Left lobe of liver (tissue), 2 donors: ENCODE results near the gene KRTAP5-1. TPM values are rescaled to one million over a fixed set of nuclear protein-coding genes. Genes with fewer than 3 reads are reported as not detected.
"Not testable (repeated sequence)": the region's sequence is repeated elsewhere in the genome, so short reads cannot be mapped to it uniquely, and the experiment has no call there.

Source experiments
- ATAC-seq: fragments of 200-7000 bp; cut with Tn5 transposase; one replicate; pipeline ENCODE4 v1.9.1; 2020; ENCODE audit warnings: mild to moderate bottlenecking, moderate library complexity
- DNase-seq: peaks from one replicate; pipeline ENCODE4 v3.0.0-alpha.2; 2020; ENCODE audit warnings: low spot score
- total RNA-seq: library from RNA; stranded (reverse); gene quantifications from one replicate; pipeline ENCODE4 v1.2.1, GENCODE V29; 2021
- donor health status: DM: no; HTN: no; CAD: no; lungs with moderate emphysema.
- donor health status: DM: no; HTN: yes; CAD: no.

Gene KRTAP5-1, protein sequence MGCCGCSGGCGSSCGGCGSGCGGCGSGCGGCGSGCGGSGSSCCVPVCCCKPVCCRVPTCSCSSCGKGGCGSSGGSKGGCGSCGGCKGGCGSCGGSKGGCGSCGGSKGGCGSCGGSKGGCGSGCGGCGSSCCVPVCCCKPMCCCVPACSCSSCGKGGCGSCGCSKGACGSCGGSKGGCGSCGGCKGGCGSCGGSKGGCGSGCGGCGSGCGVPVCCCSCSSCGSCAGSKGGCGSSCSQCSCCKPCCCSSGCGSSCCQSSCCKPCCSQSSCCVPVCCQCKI
- not detected for total RNA-seq

- DNase-seq, ATAC-seq: not testable (repeated sequence)
Measured at GRCh38 chr11:1584661-1585370, at the start of gene KRTAP5-1. KRTAP5-1 (minus strand) TSS chr11:1585283; CDS start chr11:1585249, 34 bp downstream.

DNA sequence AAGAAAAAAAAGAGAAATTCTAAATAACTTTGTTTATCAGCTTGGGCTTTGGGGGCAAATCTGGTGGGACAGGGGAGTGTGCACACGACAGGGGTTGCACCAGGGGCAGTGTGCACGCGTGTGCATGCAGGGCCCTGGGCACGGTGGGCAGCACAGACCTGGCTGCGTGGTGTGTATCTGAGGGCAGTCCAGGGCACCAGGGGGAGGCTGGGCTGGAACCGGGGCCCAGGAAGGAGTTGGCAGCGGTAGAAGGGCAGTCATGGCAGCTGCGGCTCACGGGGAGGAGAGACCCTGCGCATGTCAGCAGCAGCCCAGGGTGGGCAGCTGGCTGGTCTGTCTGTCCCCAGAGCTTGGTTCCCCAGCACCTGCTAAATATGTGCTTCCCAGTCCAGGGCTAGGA lies 48.8 kb upstream of the KRTAP5-1 start:
- DNase-seq: no peak
- no peak for ATAC-seq

DNA sequence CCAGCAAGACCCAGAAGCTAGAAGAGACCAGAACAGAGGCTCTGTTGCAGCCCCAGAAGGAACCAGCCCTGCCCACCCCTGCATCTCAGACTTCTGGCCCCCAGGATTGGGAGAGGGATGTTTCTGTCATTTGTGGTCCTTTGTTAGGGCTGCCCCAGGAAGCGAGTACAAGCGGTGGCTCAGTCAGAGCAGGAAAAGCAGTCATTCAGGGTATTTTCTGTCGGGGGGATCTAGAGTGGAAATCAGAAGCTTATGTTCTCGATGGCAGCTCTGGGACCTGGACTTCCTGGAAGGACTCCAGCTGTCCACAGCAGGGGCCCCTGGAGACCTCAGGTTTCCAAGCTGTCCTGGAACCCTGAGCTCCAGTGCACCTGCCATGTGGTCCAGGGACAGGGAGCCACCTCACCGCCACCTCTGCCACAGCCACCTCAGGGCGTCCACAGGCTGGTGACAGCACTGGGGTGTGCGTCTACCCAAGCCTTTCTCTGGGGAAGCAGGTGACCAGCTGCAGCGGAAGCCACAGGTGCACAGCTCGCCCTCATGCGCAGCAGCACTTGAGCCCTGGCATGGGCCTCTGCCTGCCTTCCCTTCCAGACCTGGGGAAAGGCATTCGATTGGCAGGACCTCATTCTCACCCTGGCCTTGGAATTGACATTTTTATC lies 47.1 kb upstream of the KRTAP5-1 start:
- ATAC-seq (no peak), DNase-seq (no peak)

DNA sequence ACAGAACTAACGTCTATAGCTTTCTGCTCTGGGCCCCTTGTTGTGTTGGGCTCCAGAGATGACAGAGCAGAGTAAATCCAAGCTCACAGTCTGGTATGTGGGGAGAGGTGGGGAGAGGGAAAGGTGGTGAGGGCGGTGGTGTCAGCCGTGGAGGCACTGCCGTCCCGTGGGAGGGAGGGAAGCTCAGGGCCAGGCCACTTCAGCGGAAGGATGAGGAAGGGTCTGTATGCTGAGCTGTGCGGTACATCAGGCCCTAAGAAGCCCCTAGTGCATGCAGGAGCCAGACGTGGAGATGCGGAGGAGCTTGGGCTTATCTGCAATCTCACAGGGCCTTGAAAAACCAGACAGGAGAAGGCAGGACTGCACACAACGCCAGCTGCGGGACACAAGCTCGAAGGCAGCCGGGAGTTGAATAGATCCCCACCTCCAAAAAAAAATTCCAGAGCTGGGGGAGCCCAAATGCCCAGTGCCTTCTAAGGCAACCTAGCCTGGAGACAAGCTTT lies 46.0 kb upstream of the KRTAP5-1 start:
- DNase-seq (no peak), ATAC-seq (no peak)

- ATAC-seq (no peak), DNase-seq (no peak)
Measured at GRCh38 chr11:1630271-1630670, 45.2 kb upstream of the KRTAP5-1 start.

GRCh38 chr11:1629326-1630185 lies 44.5 kb upstream of the KRTAP5-1 start, which contains the start of gene KRTAP5-5:
KRTAP5-5 (plus strand) TSS chr11:1629775; CDS start chr11:1629841, 66 bp downstream.
- DNase-seq: no peak
- ATAC-seq: no peak

DNA sequence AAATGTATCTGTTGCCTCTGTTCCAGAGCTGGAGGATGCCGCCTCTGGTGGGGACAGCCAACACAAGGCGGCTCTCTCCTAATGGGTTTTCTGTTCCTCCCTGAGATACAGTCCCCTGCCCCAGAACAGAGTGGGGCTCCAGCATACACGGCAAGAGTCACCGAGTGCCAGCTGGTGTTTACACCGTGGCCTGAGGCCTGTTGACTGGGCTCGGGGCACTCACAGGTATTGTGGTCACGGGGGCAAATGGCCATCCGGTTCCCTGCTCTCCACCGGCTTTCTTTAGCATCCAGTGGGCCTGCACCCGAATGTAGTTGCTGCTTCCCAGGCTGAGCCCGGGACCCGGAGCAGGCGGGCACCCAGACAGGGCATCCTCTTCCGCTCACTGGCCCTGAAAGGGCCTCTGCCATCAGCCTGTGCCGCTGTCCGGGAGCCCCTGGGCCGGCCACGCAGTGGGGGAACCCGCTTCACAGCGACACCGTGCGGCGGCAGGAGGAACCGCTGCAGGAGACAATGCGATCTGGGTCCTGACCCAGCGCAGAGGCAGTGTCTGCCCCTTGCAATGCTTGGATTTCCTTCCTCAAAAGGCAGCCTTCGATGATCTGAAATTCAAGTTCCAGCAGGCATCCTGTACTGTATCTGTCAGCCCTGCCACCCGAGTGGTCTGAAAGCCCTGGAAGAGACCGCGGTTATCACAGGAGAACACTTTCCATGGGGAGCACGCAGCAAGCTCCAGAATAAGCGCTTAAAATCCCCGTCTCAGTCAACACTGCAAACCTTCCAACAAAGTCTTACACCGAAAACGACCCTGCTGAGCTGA lies 43.6 kb upstream of the KRTAP5-1 start:
- ATAC-seq: peak; percentile 93
- DNase-seq: no peak

- ATAC-seq: no peak
- no peak for DNase-seq
Measured at GRCh38 chr11:1625541-1625940, 40.5 kb upstream of the KRTAP5-1 start.

DNA sequence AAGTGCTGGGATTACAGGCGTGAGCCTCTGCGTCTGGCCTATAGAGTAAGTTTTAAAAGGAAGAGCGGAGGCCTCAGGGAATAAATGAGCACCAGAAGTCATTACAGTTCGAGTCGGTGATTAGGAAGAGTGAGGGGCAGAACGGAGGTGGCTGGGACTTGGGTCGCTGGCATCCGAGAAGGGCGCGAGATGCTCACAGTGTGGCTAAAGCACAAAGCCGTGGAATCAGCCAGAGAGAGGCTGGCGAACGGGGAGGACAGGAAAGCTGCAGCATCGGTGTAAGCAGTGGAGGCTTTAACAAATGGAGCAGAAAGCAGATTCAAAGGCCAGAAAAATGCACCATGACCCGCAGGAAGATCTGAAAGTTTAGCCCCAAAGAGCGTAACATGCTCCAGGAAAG lies 39.5 kb upstream of the KRTAP5-1 start:
- no peak for DNase-seq
- no peak for ATAC-seq

DNA sequence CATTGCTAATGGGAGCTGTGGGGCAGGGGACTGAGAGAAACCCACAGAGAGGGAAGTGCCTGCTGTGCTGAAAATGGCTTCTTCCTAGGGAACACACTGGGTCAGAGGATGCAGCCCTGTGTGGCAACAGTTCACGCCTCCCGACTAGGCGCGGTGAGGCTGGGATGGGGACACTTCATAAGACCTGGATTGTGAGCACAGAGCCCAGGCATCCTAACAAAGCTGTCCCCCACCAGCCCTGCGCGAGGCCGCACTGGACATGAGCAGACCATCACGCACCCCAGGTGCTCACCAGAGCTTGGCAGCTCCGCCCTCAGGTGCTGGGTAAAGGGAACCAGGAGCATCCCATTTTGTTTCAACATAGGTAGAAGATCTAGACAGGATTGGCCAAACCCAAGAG lies 38.6 kb upstream of the KRTAP5-1 start:
- no peak for DNase-seq

GRCh38 chr11:1622086-1622485 lies 37.0 kb upstream of the KRTAP5-1 start, which contains the start of gene KRTAP5-4:
KRTAP5-4 (minus strand) TSS chr11:1622138; CDS start chr11:1622093, 45 bp downstream.
- DNase-seq: no peak
- no peak for ATAC-seq

More for the DNA sequence above, 38.6 kb upstream of the KRTAP5-1 start:
- no peak for ATAC-seq

GRCh38 chr11:1619449-1619848 lies 34.4 kb upstream of the KRTAP5-1 start:
- DNase-seq (no peak), ATAC-seq (peak; percentile 43)

DNA sequence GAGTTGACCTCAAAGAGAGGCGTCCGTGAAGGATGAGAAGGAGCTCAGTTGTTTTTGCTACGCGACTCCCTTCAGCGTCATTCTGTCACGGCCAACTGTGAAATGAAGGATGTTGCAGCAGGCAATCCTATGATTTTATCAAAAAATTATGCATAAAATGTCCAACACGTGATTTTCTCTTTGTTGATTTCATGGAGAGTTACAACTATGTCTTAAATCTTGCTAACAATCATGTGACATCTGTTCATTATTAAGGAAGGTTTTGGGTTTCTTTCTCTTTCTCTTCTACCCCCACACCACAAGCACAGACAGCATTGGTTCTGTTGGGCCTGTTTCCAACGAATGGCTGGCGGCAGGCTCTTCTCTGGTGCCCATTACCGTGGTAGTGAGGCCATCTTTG lies 33.1 kb upstream of the KRTAP5-1 start:
- DNase-seq (no peak), ATAC-seq (no peak)

GRCh38 chr11:1608363-1608762 lies 23.3 kb upstream of the KRTAP5-1 start, which contains the start of gene KRTAP5-3:
KRTAP5-3 (minus strand) TSS chr11:1608463; CDS start chr11:1608385, 78 bp downstream.
- ATAC-seq (no peak), DNase-seq (no peak)

DNA sequence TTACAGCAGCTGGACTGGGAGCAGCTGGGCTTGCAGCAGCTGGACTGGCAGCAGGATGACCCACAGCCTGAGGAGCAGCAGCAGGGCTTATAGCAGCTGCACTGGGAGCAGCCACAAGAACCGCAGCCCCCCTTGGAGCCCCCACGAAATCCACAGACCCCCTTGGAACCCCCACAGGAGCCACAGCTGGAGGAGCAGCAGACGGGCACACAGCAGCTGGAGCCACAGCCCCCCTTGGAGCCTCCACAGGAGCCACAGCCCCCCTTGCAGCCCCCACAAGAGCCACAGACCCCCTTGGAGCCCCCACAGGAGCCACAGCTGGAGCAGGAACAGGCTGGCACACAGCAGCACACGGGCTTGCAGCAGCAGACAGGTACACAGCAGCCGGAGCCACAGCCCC lies 22.8 kb upstream of the KRTAP5-1 start:
- not testable (repeated sequence) for ATAC-seq, DNase-seq

GRCh38 chr11:1607156-1607845 lies 22.2 kb upstream of the KRTAP5-1 start:
- not testable (repeated sequence) for ATAC-seq, DNase-seq

- not testable (repeated sequence) for DNase-seq, ATAC-seq
Measured at GRCh38 chr11:1605923-1606322, 20.8 kb upstream of the KRTAP5-1 start.

- DNase-seq (no peak), ATAC-seq (no peak)
Measured at GRCh38 chr11:1604711-1605110, 19.6 kb upstream of the KRTAP5-1 start.

GRCh38 chr11:1604181-1604580 lies 19.1 kb upstream of the KRTAP5-1 start:
- ATAC-seq (no peak), DNase-seq (no peak)
